Mucosa of descending colon (tissue), 3 donors: Measurements from ENCODE around the gene ZIC5. TPM values are rescaled to one million over a fixed set of nuclear protein-coding genes. Genes with fewer than 3 reads are reported as not detected.

Source experiments
- ATAC-seq: fragments of 200-7000 bp; cut with Tn5 transposase; one replicate; pipeline ENCODE4 v1.9.1; 2020; ENCODE audit warnings: mild to moderate bottlenecking, moderate library complexity
- DNase-seq, 3 donors: peaks; one replicate each; pipeline ENCODE4 v3.0.0-alpha.2; 2020
- H3K36me3 ChIP-seq: fragments of 200-600 bp; one replicate; pipeline ENCODE4 v1.8.0; 2021; ENCODE audit warnings: low read depth, mild to moderate bottlenecking
- H3K4me1 ChIP-seq: fragments of 200-600 bp; one replicate; pipeline ENCODE4 v1.8.0; 2021; ENCODE audit warnings: low read depth, mild to moderate bottlenecking
- H3K4me3 ChIP-seq: fragments of 200-600 bp; one replicate; pipeline ENCODE4 v1.8.0; 2021; ENCODE audit warnings: mild to moderate bottlenecking
- H3K9me3 ChIP-seq: fragments of 200-600 bp; one replicate; pipeline ENCODE4 v1.8.0; 2021; ENCODE audit warnings: mild to moderate bottlenecking
- intact Hi-C, 2 donors: fragments of 100-400 bp; cut with DNase I in 1 of 2; cut with micrococcal nuclease in 1 of 2; formaldehyde crosslinking; loops; one replicate each; pipeline versions ENCODE4 v1.11.0 to v1.11.1; 2022; cut with DNase I, micrococcal nuclease
- long read RNA-seq, 2 donors: library from polyadenylated mRNA; unstranded; transcript quantifications; one replicate each; pipeline ENCODE4 v2.0.0, GENCODE V29; 2019 to 2021
- total RNA-seq, 3 donors: library from RNA; stranded (reverse); fragmentation: NEBNext Ultra II Directional in 2 of 3; extraction: Animal tissue kit (Norgen Biotek cat#: 25700) in 2 of 3; gene quantifications; one replicate each; pipeline versions ENCODE4 v1.2.1 to v1.2.4, GENCODE V29; 2021 to 2023
- TF ChIP-seq, protein P1 (sequence below): fragments of 200-600 bp; IDR thresholded peaks from one replicate; pipeline ENCODE4 v1.8.0; 2022; ENCODE audit warnings: antibody characterized with exemption, mild to moderate bottlenecking
- donor health status: DM: no; HTN: no; CAD: no; lungs with moderate emphysema.
- donor health status: DM: no; HTN: no; CAD: no.
- donor health status: DM: no; HTN: yes; CAD: no.

Gene ZIC5
- total RNA-seq: not detected
- long read RNA-seq, donor 1: 0 reads
- long read RNA-seq, donor 2: 0 reads

DNA sequence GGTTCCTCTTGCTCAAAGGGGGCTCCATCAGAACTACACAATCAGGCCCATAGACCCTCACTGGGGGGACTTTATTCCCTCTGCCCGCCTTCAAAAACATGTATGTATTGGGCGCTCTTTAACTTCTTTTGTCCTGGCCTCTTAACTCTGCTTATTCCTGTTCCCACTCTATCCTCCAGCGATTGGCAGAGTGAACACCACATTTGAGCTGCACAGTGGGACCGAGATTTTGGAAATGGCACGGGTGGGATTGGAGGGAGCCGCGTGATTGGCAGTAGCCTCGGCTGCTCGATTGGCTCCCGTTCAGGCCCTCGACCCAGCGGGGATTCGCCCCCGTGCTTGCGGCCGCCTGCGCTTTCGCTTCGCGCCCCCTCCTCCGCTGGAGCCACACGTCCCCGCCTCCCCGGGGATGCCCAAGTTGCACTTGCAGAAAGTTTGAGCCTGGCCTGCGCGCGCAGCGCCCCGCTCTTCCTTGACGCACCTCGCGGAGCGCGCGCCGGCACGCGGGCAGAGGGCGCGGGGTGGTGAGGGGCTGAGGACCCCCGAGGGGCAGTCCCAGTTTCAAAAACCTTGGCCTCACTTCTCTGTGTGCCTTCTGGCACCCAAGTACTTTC is at the start of gene ZIC5:
TSS of gene ZIC5 (minus strand) at position 192 of the 614 bp plus-strand sequence. CDS start at position 28, 164 bp downstream.
- intact Hi-C loops: no loop called here
- H3K4me1 ChIP-seq: peaks cover 37% of the 10 kb centered on the region
- no peaks in the 10 kb centered on the region for H3K36me3 ChIP-seq
- no peaks in the 10 kb centered on the region for H3K9me3 ChIP-seq
- DNase-seq (no peak), ATAC-seq (no peak)
- TF ChIP-seq, protein P1, sequence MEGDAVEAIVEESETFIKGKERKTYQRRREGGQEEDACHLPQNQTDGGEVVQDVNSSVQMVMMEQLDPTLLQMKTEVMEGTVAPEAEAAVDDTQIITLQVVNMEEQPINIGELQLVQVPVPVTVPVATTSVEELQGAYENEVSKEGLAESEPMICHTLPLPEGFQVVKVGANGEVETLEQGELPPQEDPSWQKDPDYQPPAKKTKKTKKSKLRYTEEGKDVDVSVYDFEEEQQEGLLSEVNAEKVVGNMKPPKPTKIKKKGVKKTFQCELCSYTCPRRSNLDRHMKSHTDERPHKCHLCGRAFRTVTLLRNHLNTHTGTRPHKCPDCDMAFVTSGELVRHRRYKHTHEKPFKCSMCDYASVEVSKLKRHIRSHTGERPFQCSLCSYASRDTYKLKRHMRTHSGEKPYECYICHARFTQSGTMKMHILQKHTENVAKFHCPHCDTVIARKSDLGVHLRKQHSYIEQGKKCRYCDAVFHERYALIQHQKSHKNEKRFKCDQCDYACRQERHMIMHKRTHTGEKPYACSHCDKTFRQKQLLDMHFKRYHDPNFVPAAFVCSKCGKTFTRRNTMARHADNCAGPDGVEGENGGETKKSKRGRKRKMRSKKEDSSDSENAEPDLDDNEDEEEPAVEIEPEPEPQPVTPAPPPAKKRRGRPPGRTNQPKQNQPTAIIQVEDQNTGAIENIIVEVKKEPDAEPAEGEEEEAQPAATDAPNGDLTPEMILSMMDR: no peak
- no peak within 1 kb of the TSS for H3K4me3 ChIP-seq

DNA sequence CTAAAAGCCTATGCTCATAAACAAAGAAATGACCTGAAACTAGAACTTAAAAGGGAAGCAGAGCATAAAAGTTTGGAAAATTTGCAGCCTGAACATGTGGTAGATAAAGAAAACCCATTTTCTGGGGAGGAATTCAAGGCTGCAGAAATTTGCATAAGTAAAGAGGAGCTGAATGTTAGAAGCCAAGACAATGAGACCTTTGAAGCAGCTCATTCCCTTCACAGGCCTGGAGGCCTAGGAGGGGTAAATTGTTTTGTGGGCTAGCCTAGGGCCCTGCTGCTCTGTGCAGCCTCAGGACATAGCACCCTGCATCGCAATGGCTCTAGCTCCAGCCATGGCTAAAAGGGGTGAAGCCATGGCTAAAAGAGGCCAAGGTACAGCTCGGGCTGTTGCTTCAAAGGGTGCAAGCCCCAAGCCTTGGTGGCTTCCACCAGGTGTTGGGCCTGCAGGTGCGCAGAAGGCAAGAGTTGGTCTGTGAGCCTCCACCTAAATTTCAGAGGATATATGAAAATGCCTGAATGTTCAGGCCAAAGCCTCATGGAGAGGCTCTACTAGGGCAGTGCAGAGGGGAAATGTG is 48.3 kb upstream of the ZIC5 start:
- H3K4me1 ChIP-seq: no peaks in the 10 kb centered on the region
- DNase-seq: no peak
- no peaks in the 10 kb centered on the region for H3K36me3 ChIP-seq
- intact Hi-C loops: no loop called here
- no peak for ATAC-seq
- no peak overlapping the region for H3K4me3 ChIP-seq
- no peaks in the 10 kb centered on the region for H3K9me3 ChIP-seq
- TF ChIP-seq, protein P1: no peak

DNA sequence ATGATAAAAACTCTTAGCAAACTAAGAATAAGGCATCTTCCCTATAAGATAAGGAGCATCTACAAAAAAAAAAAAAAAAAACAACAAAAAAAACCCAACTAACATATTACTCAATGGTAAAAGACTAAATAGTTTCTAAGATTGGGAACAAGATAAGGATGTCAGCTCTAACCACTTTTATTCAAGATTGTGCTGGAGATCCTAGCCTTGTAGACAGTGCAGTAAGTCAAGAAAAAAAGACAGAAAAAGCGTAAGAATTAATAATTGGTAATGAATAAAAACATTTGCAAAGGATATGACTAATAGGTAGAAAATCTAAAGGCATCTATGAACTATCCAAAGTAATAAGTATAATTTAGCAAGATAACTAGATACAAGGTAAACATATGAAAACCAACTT is 43.1 kb upstream of the ZIC5 start:
- TF ChIP-seq, protein P1: no peak
- no peak for DNase-seq
- intact Hi-C loops: no loop called here

DNA sequence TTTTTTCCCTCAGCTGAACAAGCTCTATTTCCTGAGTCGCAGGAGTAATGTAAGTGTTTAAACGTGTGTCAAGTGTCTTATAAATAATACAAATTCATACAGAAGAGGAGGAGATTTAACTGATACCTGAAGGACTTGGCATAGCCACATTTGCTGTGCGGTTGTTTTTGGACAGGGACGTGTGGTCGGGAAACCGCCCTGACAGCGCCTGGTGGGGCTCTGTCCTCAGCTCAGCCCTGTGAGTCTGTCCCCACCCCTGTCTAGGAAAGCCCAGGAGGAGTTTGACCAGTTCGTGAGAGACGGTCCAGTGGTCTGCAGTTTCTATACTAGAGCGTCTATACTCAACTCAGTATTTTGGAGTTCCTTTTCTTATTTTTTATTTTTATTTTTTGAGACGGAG is 26.7 kb upstream of the ZIC5 start:
- ATAC-seq (no peak), DNase-seq (no peak)
- intact Hi-C loops: no loop called here
- TF ChIP-seq, protein P1: no peak
- no peaks in the 10 kb centered on the region for H3K9me3 ChIP-seq
- H3K4me3 ChIP-seq: no peak overlapping the region
- H3K4me1 ChIP-seq: no peaks in the 10 kb centered on the region
- H3K36me3 ChIP-seq: no peaks in the 10 kb centered on the region

More for the DNA sequence above, 43.1 kb upstream of the ZIC5 start:
- Histone ChIP-seq H3K4me1 (no peaks in the 10 kb centered on the region), H3K9me3 (no peaks in the 10 kb centered on the region), H3K4me3 (no peak overlapping the region), H3K36me3 (no peaks in the 10 kb centered on the region)
- ATAC-seq: no peak

DNA sequence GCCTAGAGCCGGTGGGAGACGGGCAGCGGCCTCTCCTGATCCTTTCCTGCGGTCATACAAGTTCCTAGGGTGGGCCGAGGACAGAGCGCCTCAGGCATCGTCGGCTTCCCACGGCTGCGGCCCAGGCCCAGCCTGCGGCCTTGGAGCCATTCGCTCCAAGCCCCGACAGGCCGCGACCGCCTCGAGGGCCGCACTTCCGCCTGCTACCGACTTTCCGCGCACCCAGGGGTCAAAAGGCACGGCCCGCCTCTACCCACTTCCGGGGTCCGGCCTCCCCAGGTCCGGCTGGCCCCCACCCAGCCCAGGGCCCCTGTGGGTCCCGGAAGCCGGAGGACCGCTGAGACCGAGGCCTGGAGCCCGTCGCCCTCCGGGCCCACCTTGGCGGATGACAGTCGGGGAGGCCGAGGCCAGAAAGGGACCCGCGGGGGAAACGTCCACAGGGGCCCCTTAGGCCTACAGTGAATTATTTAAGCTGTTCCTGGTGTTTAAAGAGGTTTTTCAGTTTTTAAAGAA is 26.2 kb upstream of the ZIC5 start:
- no peak for ATAC-seq
- peak in 1 of 3 donors; percentile 26 for DNase-seq
- intact Hi-C loops: loop anchor here in 1 of 2 donors (2.0 kb wide), 1 partner anchor 75 kb away; no protein-coding TSS in a partner anchor
- Histone ChIP-seq H3K4me3 (no peak overlapping the region), H3K9me3 (no peaks in the 10 kb centered on the region), H3K36me3 (no peaks in the 10 kb centered on the region), H3K4me1 (no peaks in the 10 kb centered on the region)
- TF ChIP-seq, protein P1: no peak
